Fibroblast of the conjunctiva (primary cell): ENCODE results near the gene DPEP3.

Source experiments
- DNase-seq: peaks from one replicate; pipeline ENCODE4 v3.0.0-alpha.2; 2010; ENCODE audit warnings: low read depth

Gene DPEP3

DNA sequence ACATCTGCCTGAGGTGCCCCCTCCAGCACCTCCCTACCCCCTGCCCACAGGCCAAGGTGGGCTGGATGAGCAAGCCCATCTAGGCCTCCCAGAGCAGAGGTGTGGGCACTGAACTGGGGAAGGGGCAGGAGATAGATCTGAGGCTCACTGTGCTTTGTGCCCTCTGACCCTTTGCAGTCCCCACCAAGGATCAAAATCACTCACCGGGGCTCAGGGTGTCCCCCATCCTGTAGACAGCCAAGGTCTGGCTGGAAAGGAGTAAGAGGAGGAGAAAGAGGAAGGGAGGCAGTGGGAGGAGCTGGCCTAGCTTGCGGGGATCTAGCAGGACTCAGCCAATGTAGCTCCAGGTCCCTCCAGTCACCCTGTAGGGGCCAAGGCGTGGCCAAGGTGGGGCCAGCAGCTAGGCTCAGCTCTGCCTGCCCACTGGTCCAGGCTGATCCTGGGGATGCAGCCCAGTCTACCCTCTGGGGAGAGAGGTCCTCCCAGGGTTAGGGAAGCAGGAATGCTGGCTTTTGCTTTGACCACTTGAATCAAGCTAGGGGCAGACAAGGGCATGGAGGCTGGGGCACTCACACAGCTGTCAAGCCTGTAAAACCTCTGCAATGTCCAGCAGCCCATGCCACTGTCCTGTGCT, 13.6 kb downstream of the DPEP3 start:
- no peak for DNase-seq

DNA sequence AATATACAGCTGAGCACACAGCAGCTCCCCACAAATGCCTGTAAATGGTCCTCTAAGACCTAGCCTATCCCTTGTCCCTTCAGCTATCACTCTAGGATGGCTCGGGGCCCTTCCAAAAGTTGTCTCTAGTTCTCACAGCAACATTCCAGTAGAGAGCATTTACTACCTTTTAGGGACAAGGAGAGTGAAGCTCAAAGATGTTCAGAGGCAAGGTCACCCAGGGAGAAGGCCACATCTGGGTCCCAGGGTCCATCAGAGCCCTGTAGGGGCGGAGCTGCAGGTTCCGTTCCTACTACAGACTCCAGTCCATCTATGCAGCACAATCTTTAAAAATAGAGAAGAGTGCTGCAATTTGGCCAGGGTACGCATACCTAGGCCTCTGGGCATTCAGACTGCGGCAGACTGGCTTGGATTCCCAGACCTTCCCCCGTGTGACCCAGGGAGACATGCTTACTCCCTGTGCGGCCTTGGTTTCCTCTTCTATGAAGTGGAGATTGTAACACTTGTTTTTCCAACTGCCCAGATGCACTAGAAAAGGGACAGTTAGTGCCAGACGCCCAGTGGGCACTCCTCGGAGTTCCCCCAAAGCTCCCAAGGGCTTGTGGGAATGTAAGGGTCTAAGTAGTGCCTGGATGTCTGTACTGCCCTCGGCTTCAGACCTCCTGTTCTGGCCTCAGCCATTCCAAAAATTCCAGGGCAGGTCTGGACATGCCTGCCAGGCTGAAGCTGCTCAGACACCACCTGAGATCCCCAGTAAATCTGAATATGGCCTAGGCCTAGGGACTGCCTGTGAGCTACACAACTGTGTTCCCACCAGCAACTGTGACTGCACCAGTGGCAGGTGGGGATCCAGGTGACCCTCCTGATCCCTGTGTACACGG, 14.4 kb downstream of the DPEP3 start:
- DNase-seq: no peak

DNA sequence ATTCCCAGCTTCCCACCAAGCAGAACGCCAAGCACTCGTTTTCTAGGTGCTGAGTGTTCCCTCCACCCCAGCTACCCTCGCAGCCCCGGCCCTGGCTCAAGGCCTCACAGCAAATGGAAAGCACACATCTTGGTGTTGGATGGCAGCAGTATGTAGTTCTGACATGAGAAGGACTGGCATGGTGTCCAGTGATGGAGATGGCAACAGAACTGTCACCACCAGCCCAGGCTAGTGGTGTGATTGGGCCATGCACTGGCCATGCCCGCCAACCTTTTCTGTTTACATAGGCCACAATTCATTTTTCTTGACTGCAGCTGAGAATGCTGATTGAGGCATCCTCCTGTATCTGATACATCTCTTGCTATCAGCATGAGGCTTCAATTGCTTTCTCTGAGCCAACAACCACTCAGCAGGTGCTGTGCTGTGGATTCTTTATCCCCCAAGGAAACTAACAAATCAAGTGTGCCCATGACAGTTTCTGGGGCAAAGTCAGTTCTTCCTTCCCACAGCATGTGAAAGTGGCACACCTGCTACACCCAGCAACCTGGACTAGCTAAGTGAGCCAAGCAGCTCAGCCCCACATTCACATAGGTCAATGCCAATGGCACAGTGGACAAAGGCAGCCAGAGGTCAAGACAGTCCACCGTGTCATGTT, 15.7 kb downstream of the DPEP3 start:
- no peak for DNase-seq

DNA sequence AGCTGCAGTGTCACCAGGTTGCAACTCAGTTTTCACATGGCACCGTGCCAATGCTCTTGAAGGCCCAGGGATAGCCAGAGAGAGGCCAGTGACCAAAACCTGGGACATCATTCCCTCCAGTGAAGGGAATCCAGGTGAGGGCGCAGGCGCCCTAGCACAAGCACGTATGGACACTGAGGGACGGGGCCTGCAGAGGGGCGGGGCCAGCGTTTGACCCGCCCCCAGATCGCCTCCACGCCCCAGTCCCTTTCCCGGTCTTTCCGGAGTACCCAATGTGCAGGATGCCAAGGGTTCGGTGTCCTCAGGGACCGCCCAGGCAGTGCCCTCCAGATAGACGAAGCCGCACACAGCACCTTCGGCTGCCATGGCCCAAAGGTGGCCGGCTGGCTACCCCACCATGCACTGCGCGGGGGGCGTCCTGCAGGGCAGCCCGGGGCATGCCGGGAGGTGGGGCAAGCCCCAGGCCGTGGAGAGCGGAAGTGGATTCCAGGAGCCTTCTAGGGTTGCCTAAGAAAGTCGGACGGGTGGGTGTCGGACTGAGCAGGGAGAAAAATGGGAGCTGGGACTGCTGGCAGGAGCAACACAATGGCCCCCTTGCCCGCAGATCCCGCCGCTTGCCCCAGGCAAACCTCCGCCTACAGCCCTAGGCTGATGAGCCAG, 16.5 kb downstream of the DPEP3 start:
- DNase-seq: no peak

DNA sequence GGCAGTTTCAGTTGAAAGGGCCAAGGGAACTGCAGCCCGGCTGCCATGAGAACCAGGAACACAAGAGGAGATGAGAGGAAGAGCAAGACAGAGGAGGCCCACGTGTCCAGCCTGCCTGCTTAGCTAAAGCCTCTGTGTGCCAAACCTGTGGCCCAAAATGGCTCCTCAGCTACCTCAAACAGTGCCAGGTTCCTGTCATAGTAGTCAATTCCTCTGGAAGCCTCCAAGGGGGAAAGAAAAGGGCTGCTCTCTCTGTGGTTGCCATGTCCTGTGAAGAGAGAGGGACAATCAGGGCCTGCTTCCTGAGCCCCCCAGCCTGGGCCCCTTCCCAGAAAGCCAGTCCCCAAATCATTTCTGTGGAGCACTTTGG, 17.0 kb downstream of the DPEP3 start:
- no peak for DNase-seq

DNA sequence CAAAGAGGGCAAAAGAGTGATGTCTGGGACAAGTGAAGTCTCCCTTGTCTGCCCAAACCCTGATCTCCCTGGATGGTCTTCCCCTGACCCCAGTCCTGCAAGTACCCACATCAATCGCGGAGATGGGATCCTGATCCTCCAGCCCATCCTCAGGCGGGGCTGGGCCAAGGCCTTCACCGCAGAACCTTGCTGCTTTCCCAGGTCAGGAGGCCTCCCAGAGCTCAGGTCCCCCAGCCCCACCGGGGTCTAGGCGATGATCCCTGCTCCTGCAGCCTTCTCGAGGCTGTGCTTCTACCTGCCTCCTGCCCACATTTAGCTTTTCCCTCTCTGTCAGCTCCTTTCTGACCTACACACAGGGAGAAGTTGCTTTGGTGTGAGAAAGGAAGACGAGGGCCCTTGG, 18.2 kb downstream of the DPEP3 start:
- DNase-seq: no peak

DNA sequence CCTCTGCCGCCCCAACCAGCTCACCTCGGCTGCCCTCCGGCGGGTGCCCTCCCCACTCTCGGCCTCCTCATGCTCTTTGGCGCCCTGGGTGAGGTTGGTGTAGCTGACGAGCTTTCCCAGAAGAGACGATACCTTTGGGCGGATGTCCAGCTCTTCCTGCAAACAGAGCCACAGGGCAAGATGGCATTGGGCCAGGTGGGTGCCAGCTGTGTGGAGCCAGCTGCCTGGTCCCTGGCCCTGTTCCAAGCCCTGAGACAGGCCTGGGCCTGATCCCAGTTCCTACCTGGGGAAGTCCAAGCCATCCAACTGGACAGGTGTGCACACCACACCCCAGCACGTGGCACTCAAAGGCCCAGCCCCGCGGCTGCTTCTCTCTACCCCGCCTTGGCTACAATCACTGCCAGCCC, 18.7 kb downstream of the DPEP3 start:
- no peak for DNase-seq

- no peak for DNase-seq
Measured at GRCh38 chr16:67959536-67960329, 20.6 kb downstream of the DPEP3 start.

- no peak for DNase-seq
Measured at GRCh38 chr16:67957622-67958021, 22.7 kb downstream of the DPEP3 start.

GRCh38 chr16:67954421-67955196, 25.7 kb downstream of the DPEP3 start:
- no peak for DNase-seq

GRCh38 chr16:67953641-67954375, 26.5 kb downstream of the DPEP3 start:
- DNase-seq: no peak

DNA sequence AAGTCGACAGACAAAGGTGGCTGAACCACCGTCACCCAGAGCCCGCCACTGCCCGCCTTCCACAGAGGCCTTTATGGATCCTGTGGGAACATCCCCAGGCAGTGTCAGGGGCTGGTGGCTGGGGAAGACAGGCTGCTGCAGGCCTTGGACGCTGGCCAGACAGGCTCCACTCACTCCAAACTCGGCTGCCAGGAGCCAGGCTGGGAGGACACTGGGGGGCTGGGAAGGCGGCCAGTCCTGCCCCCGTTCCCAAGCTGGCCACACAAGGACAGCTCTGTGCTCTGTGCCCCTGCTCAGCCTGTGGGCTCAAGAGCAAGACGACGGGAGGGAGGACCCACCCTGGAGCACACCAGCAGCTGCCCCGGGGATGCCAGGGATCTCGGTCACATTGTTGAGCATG, 28.8 kb downstream of the DPEP3 start:
- DNase-seq: no peak

DNA sequence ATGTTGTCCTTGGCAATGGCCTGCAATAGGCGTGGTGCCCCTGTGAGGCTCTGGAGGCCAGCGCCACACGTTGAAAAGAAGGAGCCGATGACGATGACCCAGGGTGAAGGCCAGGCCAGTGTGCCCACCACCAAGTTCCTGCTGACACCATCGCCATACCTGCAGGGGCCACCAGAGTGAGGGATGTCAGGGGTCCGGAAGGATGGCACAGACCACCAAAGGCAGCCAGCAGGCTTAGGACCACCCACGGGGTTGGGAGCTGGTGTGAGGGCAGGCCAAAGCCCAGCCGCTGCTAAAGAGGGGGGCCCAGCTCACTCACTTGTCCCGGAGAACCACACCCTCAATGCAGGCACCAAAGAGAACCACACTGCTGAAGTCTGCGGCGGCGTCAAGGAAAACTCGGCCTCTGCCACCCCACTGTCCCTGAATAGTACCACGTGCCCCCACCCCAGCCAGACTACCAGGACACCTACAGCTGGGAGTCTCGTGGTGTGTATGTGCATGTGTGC, 29.9 kb downstream of the DPEP3 start:
- DNase-seq: no peak

- DNase-seq: no peak
Measured at GRCh38 chr16:67949645-67950044, 30.7 kb downstream of the DPEP3 start.

GRCh38 chr16:67948015-67948414, 32.3 kb downstream of the DPEP3 start:
- no peak for DNase-seq

GRCh38 chr16:67946966-67947558, 33.2 kb downstream of the DPEP3 start:
- DNase-seq: no peak

DNA sequence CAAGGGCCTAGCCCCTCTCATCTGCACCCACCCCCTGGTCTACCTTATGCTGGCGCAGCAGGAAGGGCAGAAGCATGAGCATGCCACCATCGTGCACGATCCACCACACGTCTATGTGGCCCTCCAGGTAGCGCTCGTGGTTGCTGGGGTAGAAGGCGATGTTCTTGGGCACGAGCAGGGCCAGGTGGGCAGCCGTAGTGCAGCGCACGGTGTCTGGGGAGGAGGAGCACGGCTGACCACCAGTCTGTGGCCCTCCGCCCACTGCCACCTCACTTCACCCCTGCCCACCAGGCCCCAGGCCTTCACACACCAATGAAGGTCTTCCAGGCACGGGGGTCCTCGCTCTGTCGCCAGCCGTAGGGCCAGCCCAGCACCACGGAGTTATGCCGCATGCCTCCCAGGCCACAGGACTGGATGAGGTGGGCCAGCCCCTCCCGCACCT, 34.1 kb downstream of the DPEP3 start:
- DNase-seq: no peak

- no peak for DNase-seq
Measured at GRCh38 chr16:67945392-67945933, 34.8 kb downstream of the DPEP3 start.

DNA sequence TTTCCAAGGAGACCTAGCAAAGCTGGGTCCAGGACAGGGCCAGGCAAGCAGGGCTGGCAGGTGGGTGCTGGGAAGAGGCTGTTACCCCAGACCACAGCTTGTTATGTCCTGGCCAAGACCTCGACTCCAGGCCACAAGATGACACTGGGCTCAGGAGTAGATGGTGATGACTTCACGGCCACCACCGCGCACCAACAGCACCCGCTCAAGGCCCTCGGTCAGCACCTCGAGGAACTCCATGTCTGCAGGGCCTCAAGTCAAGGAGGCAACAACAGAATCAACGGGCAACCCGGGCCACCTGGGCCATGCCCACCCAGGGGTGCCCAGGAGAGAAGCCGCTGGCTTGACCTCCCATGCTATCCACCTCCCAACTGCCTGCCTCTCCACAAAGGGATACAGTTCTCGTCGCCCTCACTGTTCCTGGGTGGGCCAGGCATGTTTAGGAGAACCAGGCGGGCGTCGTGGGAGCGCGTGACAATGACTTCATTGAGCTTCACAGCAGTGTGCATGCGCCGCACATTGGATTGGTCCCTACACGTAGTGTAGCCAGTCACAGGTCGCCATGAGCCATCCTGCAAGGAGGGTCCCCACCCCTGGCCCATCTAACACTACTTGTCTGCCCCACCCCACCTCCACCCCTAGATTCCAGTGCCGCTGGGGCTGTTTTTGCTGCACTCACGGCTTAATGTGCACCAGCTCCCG, 35.5 kb downstream of the DPEP3 start:
- no peak for DNase-seq
